ENCODE results near the gene ANKRD28. TPM values are rescaled to one million over a fixed set of nuclear protein-coding genes. Genes with fewer than 3 reads are reported as not detected.
A peak's percentile ranks its signal among the peaks of the same experiment; 100 is the strongest.

ANKRD28 gene
- total RNA-seq, 1 experiment from 2014 or later: 273 TPM

GRCh38 chr3:15808679-15809310 is 11.0 kb upstream of the ANKRD28 start:
- DNase-seq (ENCODE audit: low read depth, low spot score): no peak
- in situ Hi-C loops (cut with HindIII; ENCODE audit: low pct_unique_long_range_greater_than_20kb, low sequenced_read_pairs): no loop called here

- DNase-seq (ENCODE audit: low read depth, low spot score): no peak
- in situ Hi-C loops (cut with HindIII; ENCODE audit: low pct_unique_long_range_greater_than_20kb, low sequenced_read_pairs): no loop called here
Measured at GRCh38 chr3:15805756-15806266, 8.0 kb upstream of the ANKRD28 start.

GRCh38 chr3:15804553-15805095 is 6.8 kb upstream of the ANKRD28 start:
- in situ Hi-C loops (cut with HindIII; ENCODE audit: low pct_unique_long_range_greater_than_20kb, low sequenced_read_pairs): no loop called here
- no peak for DNase-seq (ENCODE audit: low read depth, low spot score)

GRCh38 chr3:15803921-15804320 is 6.1 kb upstream of the ANKRD28 start:
- DNase-seq (ENCODE audit: low read depth, low spot score): no peak
- in situ Hi-C loops (cut with HindIII; ENCODE audit: low pct_unique_long_range_greater_than_20kb, low sequenced_read_pairs): no loop called here

GRCh38 chr3:15801298-15801697 is 3.5 kb upstream of the ANKRD28 start:
- DNase-seq (ENCODE audit: low read depth, low spot score): no peak
- in situ Hi-C loops (cut with HindIII; ENCODE audit: low pct_unique_long_range_greater_than_20kb, low sequenced_read_pairs): no loop called here

GRCh38 chr3:15800780-15801179 is 3.0 kb upstream of the ANKRD28 start:
- no peak for DNase-seq (ENCODE audit: low read depth, low spot score)
- in situ Hi-C loops (cut with HindIII; ENCODE audit: low pct_unique_long_range_greater_than_20kb, low sequenced_read_pairs): no loop called here

- in situ Hi-C loops (cut with HindIII; ENCODE audit: low pct_unique_long_range_greater_than_20kb, low sequenced_read_pairs): no loop called here
- DNase-seq (ENCODE audit: low read depth, low spot score): no peak
Measured at GRCh38 chr3:15800327-15800726, 2.5 kb upstream of the ANKRD28 start.

GRCh38 chr3:15798533-15799245 is 910 bp upstream of the ANKRD28 start:
- DNase-seq (ENCODE audit: low read depth, low spot score): no peak
- in situ Hi-C loops (cut with HindIII; ENCODE audit: low pct_unique_long_range_greater_than_20kb, low sequenced_read_pairs): no loop called here

GRCh38 chr3:15796771-15797641 is 773 bp downstream of the ANKRD28 start:
- in situ Hi-C loops (cut with HindIII; ENCODE audit: low pct_unique_long_range_greater_than_20kb, low sequenced_read_pairs): no loop called here
- DNase-seq (ENCODE audit: low read depth, low spot score): peak; percentile 96

- in situ Hi-C loops (cut with HindIII; ENCODE audit: low pct_unique_long_range_greater_than_20kb, low sequenced_read_pairs): no loop called here
- no peak for DNase-seq (ENCODE audit: low read depth, low spot score)
Measured at GRCh38 chr3:15796331-15796730, 1.4 kb downstream of the ANKRD28 start.

GRCh38 chr3:15795651-15796308 is 2.0 kb downstream of the ANKRD28 start:
- DNase-seq (ENCODE audit: low read depth, low spot score): peak; percentile 62
- in situ Hi-C loops (cut with HindIII; ENCODE audit: low pct_unique_long_range_greater_than_20kb, low sequenced_read_pairs): no loop called here

GRCh38 chr3:15794842-15795650 is 2.7 kb downstream of the ANKRD28 start:
- in situ Hi-C loops (cut with HindIII; ENCODE audit: low pct_unique_long_range_greater_than_20kb, low sequenced_read_pairs): no loop called here
- DNase-seq (ENCODE audit: low read depth, low spot score): no peak

GRCh38 chr3:15794303-15794771 is 3.4 kb downstream of the ANKRD28 start:
- in situ Hi-C loops (cut with HindIII; ENCODE audit: low pct_unique_long_range_greater_than_20kb, low sequenced_read_pairs): no loop called here
- DNase-seq (ENCODE audit: low read depth, low spot score): peak; percentile 77

- in situ Hi-C loops (cut with HindIII; ENCODE audit: low pct_unique_long_range_greater_than_20kb, low sequenced_read_pairs): no loop called here
- no peak for DNase-seq (ENCODE audit: low read depth, low spot score)
Measured at GRCh38 chr3:15791525-15791924, 6.3 kb downstream of the ANKRD28 start.

GRCh38 chr3:15787941-15788340 is 9.8 kb downstream of the ANKRD28 start:
- no peak for DNase-seq (ENCODE audit: low read depth, low spot score)
- in situ Hi-C loops (cut with HindIII; ENCODE audit: low pct_unique_long_range_greater_than_20kb, low sequenced_read_pairs): no loop called here

GRCh38 chr3:15787526-15787925 is 10.3 kb downstream of the ANKRD28 start:
- DNase-seq (ENCODE audit: low read depth, low spot score): no peak
- in situ Hi-C loops (cut with HindIII; ENCODE audit: low pct_unique_long_range_greater_than_20kb, low sequenced_read_pairs): no loop called here

All from SK-MEL-5 (cell line).